Neutrophil (primary cell): ENCODE data around the gene CDK8.
A peak's percentile ranks its signal among the peaks of the same experiment; 100 is the strongest.

Experiments
- H3K27ac ChIP-seq: fragments of 200-600 bp; sonication (generic); 2 replicates; pipeline ENCODE4 v1.5.1; 2016; ENCODE audit warnings: mild to moderate bottlenecking, moderate library complexity
- H3K27me3 ChIP-seq: fragments of 200-600 bp; sonication (generic); 2 replicates; pipeline ENCODE4 v1.6.0; 2016; ENCODE audit warnings: mild to moderate bottlenecking
- H3K36me3 ChIP-seq: fragments of 200-600 bp; sonication (generic); 2 replicates; pipeline ENCODE4 v1.5.1; 2017
- H3K4me1 ChIP-seq, 2 experiments: fragments of 200-600 bp in 1 of 2; sonication (generic) in 1 of 2; 1 replicate in 1 of 2; 2 replicates in 1 of 2; pipeline versions ENCODE4 v1.5.1 to v1.6.1; 2013 to 2016; ENCODE audit warnings: low read depth in 1 of 2, low read length in 1 of 2, mild to moderate bottlenecking in 1 of 2, moderate library complexity in 1 of 2; ENCODE audit not compliant: control insufficient read depth in 1 of 2, insufficient read depth in 1 of 2
- H3K4me3 ChIP-seq, 2 experiments: fragments of 200-600 bp in 1 of 2; sonication (generic) in 1 of 2; 1 replicate in 1 of 2; 2 replicates in 1 of 2; pipeline ENCODE4 v1.5.1; 2013 to 2016; ENCODE audit warnings: low read depth in 1 of 2, low read length in 1 of 2, mild to moderate bottlenecking in 1 of 2, moderate library complexity in 1 of 2
- H3K9me3 ChIP-seq: fragments of 200-600 bp; sonication (generic); 2 replicates; pipeline ENCODE4 v1.5.1; 2016
- CTCF ChIP-seq: fragments of 200-600 bp; sonication (generic); IDR thresholded peaks from 2 replicates; pipeline ENCODE4 v1.5.1; 2016; ENCODE audit warnings: antibody characterized with exemption

The CDK8 gene

GRCh38 chr13:26253262-26253786 lies 605 bp upstream of the CDK8 start:
- Histone ChIP-seq H3K9me3 (no peaks in the 10 kb centered on the region), H3K4me3 (peak overlapping the region; percentile 94 to 97), H3K27me3 (peaks cover 30% of the 10 kb centered on the region), H3K36me3 (no peaks in the 10 kb centered on the region), H3K4me1 (peaks cover 12 to 17% of the 10 kb centered on the region in 2 experiments), H3K27ac (peak overlapping the region; percentile 83)
- TF ChIP-seq CTCF = no peak

- TF ChIP-seq CTCF = no peak
These were observed 718 bp downstream of the CDK8 start for GRCh38 chr13:26254583-26255111.

GRCh38 chr13:26255115-26255514 lies 1.2 kb downstream of the CDK8 start:
- Histone ChIP-seq H3K4me1 (peaks cover 12 to 17% of the 10 kb centered on the region in 2 experiments), H3K4me3 (peak overlapping the region; percentile 94 to 97), H3K36me3 (no peaks in the 10 kb centered on the region), H3K27me3 (peaks cover 12% of the 10 kb centered on the region), H3K9me3 (no peaks in the 10 kb centered on the region), H3K27ac (peak overlapping the region; percentile 83)
- TF ChIP-seq CTCF = no peak

More at GRCh38 chr13:26254583-26255111, 718 bp downstream of the CDK8 start:
- Histone ChIP-seq H3K4me3 (peak overlapping the region; percentile 94 to 97), H3K27me3 (peaks cover 16% of the 10 kb centered on the region), H3K27ac (peak overlapping the region; percentile 83), H3K9me3 (no peaks in the 10 kb centered on the region), H3K36me3 (no peaks in the 10 kb centered on the region), H3K4me1 (peaks cover 12 to 17% of the 10 kb centered on the region in 2 experiments)

GRCh38 chr13:26255691-26256277 lies 1.9 kb downstream of the CDK8 start:
- no peaks in the 10 kb centered on the region for H3K9me3 ChIP-seq
- no peak overlapping the region for H3K27ac ChIP-seq
- peaks cover 12 to 17% of the 10 kb centered on the region in 2 experiments for H3K4me1 ChIP-seq
- no peaks in the 10 kb centered on the region for H3K36me3 ChIP-seq
- H3K27me3 ChIP-seq = peaks cover 7% of the 10 kb centered on the region
- TF ChIP-seq CTCF = no peak
- H3K4me3 ChIP-seq = no peak overlapping the region

GRCh38 chr13:26257049-26257448 lies 3.1 kb downstream of the CDK8 start:
- no peaks in the 10 kb centered on the region for H3K36me3 ChIP-seq
- H3K4me3 ChIP-seq = no peak overlapping the region
- H3K27ac ChIP-seq = no peak overlapping the region
- H3K27me3 ChIP-seq = peaks cover 4% of the 10 kb centered on the region
- TF ChIP-seq CTCF = no peak
- no peaks in the 10 kb centered on the region for H3K9me3 ChIP-seq
- peaks cover 12 to 17% of the 10 kb centered on the region in 2 experiments for H3K4me1 ChIP-seq
